Measurements from ENCODE around the gene TSHZ3. TPM values are rescaled to one million over a fixed set of nuclear protein-coding genes. Genes with fewer than 3 reads are reported as not detected.

TSHZ3 gene
- total and polyA plus RNA-seq, 9 of the 15 experiments (the other 6 are each of a cell fraction or from before 2014, with no cell fraction given): 0.03 to 0.13 (median 0.05) TPM; not detected in 5

GRCh38 chr19:31257426-31258130 lies 91.7 kb downstream of the TSHZ3 start:
- Histone ChIP-seq H2AFZ (ENCODE audit: low read depth, low read length) (no peak overlapping the region), H3K27me3 (ENCODE audit: control insufficient read depth in 2 of 2, insufficient read depth in 2 of 2, low read length in 2 of 2) (peaks cover 0 to 22% of the 10 kb centered on the region in 2 experiments; a peak in 2 of 5 replicates), H3K4me1 (replicated peaks in 1 of 2; ENCODE audit: control insufficient read depth in 2 of 2, insufficient read depth in 2 of 2, low read length in 2 of 2) (no peaks in the 10 kb centered on the region), H3K27ac (ENCODE audit: extremely low read depth, low read depth, low read length) (no peak overlapping the region), H4K20me1 (replicated peaks; ENCODE audit: control insufficient read depth, insufficient read depth, low read length) (no peaks in the 10 kb centered on the region), H3K36me3 (ENCODE audit: control insufficient read depth, insufficient read depth, low read length) (no peaks in the 10 kb centered on the region), H3K4me3 (no peak overlapping the region), H3K9me1 (ENCODE audit: control insufficient read depth, insufficient read depth, low read length) (no peaks in the 10 kb centered on the region), H3K9me3 (replicated peaks; ENCODE audit: control insufficient read depth, insufficient read depth, low read depth, low read length) (no peaks in the 10 kb centered on the region), H3K4me2 (ENCODE audit: insufficient read depth, low read length) (no peak overlapping the region), H3K79me2 (ENCODE audit: control insufficient read depth, insufficient read depth, low read length) (no peaks in the 10 kb centered on the region), H3K9ac (ENCODE audit: insufficient read depth in 1 of 2, low read depth in 2 of 2, low read length in 2 of 2) (no peak overlapping the region)
- in situ Hi-C loops (cut with MboI) (no loop called here), intact Hi-C loops (cut with micrococcal nuclease) (no loop called here)
- ATAC-seq (no peak), DNase-seq (ENCODE audit: extremely low read depth in 1 of 4, low spot score in 3 of 4) (no peak), FAIRE-seq (no peak)
- WGBS (ENCODE audit: insufficient coverage, low coverage, missing lambda C conversion rate): 2% methylated on average over 11 of the region's 11 CpGs
- BruUV-seq (replicated peaks): no TSS peak
- ChIA-PET POLR2A (no interaction called here), CTCF (ENCODE audit: low intra/inter-chr PET ratio) (no interaction called here)
- no peak for TF ChIP-seq U2AF1 (optimal IDR thresholded peaks at IDR 0.05; ENCODE audit: low read depth, low read length)
- no peak for TF ChIP-seq ZNF316 (IDR thresholded peaks at IDR 0.05)
- TF ChIP-seq LCOR (CRISPR knock-in tag; IDR thresholded peaks at IDR 0.05): no peak
- no peak for TF ChIP-seq HMG20A (CRISPR knock-in tag; conservative IDR thresholded peaks at IDR 0.05)
- no peak for TF ChIP-seq ZBTB8A (IDR thresholded peaks at IDR 0.05; ENCODE audit: partially characterized antibody)
- TF ChIP-seq GTF2E2 (tag; IDR thresholded peaks at IDR 0.05): no peak
- TF ChIP-seq OTX1 (CRISPR knock-in tag; IDR thresholded peaks at IDR 0.05): no peak
- TF ChIP-seq CTCFL (IDR thresholded peaks at IDR 0.05; ENCODE audit: borderline replicate concordance, insufficient read depth, low read depth, low read length, poor library complexity, severe bottlenecking): no peak
- no peak for TF ChIP-seq PCBP2 (IDR thresholded peaks at IDR 0.05; ENCODE audit: low read depth, low read length, poor library complexity, severe bottlenecking)
- TF ChIP-seq BRF1 (IDR thresholded peaks at IDR 0.05; ENCODE audit: borderline replicate concordance, extremely low read depth, insufficient read length): no peak
- TF ChIP-seq GTF2B (IDR thresholded peaks at IDR 0.05; ENCODE audit: extremely low read depth, insufficient read length): no peak
- no peak for TF ChIP-seq ZSCAN29 (IDR thresholded peaks at IDR 0.05)
- no peak for TF ChIP-seq ETS1 (conservative IDR thresholded peaks at IDR 0.05; ENCODE audit: control insufficient read depth, low read depth, low read length)
- TF ChIP-seq, protein P1, sequence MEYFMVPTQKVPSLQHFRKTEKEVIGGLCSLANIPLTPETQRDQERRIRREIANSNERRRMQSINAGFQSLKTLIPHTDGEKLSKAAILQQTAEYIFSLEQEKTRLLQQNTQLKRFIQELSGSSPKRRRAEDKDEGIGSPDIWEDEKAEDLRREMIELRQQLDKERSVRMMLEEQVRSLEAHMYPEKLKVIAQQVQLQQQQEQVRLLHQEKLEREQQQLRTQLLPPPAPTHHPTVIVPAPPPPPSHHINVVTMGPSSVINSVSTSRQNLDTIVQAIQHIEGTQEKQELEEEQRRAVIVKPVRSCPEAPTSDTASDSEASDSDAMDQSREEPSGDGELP (CRISPR knock-in tag; IDR thresholded peaks at IDR 0.05; ENCODE audit: borderline replicate concordance): no peak
- TF ChIP-seq, protein P2, sequence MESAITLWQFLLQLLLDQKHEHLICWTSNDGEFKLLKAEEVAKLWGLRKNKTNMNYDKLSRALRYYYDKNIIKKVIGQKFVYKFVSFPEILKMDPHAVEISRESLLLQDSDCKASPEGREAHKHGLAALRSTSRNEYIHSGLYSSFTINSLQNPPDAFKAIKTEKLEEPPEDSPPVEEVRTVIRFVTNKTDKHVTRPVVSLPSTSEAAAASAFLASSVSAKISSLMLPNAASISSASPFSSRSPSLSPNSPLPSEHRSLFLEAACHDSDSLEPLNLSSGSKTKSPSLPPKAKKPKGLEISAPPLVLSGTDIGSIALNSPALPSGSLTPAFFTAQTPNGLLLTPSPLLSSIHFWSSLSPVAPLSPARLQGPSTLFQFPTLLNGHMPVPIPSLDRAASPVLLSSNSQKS (CRISPR knock-in tag; IDR thresholded peaks at IDR 0.05): no peak
- TF ChIP-seq RAD51 (IDR thresholded peaks at IDR 0.05; ENCODE audit: borderline replicate concordance, low read depth): no peak

All from K562 (cell line).